ENCODE data around the gene ZDHHC6.
"Not testable (repeated sequence)": the region's sequence is repeated elsewhere in the genome, so short reads cannot be mapped to it uniquely, and the experiment has no call there.

The ZDHHC6 gene

GRCh38 chr10:112446055-112446854, 459 bp downstream of the ZDHHC6 start:
- in situ Hi-C loops (cut with HindIII; ENCODE audit: low sequenced_read_pairs): loop anchor here (25.0 kb wide), 1 partner anchor 309 kb away; no protein-coding TSS in a partner anchor

- in situ Hi-C loops (cut with HindIII; ENCODE audit: low sequenced_read_pairs): loop anchor here (25.0 kb wide), 1 partner anchor 305 kb away; no protein-coding TSS in a partner anchor
Observed at GRCh38 chr10:112442063-112442462, 4.7 kb downstream of the ZDHHC6 start.

GRCh38 chr10:112441520-112441919, 5.2 kb downstream of the ZDHHC6 start:
- in situ Hi-C loops (cut with HindIII; ENCODE audit: low sequenced_read_pairs): loop anchor here (25.0 kb wide), 1 partner anchor 304 kb away; no protein-coding TSS in a partner anchor

GRCh38 chr10:112438356-112438755, 8.4 kb downstream of the ZDHHC6 start:
- in situ Hi-C loops (cut with HindIII; ENCODE audit: low sequenced_read_pairs): loop anchor here (25.0 kb wide), 1 partner anchor 301 kb away; no protein-coding TSS in a partner anchor

- in situ Hi-C loops (cut with HindIII; ENCODE audit: low sequenced_read_pairs): loop anchor here (25.0 kb wide), 1 partner anchor 298 kb away; no protein-coding TSS in a partner anchor
Observed at GRCh38 chr10:112434988-112435619, 11.6 kb downstream of the ZDHHC6 start.

- in situ Hi-C loops (cut with HindIII; ENCODE audit: low sequenced_read_pairs): loop anchor here (25.0 kb wide), 1 partner anchor 296 kb away; no protein-coding TSS in a partner anchor
Observed at GRCh38 chr10:112433136-112433535, 13.6 kb downstream of the ZDHHC6 start.

GRCh38 chr10:112429654-112430230, 17.0 kb downstream of the ZDHHC6 start:
- in situ Hi-C loops (cut with HindIII; ENCODE audit: low sequenced_read_pairs): loop anchor here (25.0 kb wide), 1 partner anchor 292 kb away; no protein-coding TSS in a partner anchor

- in situ Hi-C loops (cut with HindIII; ENCODE audit: low sequenced_read_pairs): loop anchor here (25.0 kb wide), 1 partner anchor 292 kb away; no protein-coding TSS in a partner anchor
Observed at GRCh38 chr10:112429147-112429546, 17.6 kb downstream of the ZDHHC6 start.

- in situ Hi-C loops (cut with HindIII; ENCODE audit: low sequenced_read_pairs): loop anchor here (25.0 kb wide), 1 partner anchor 289 kb away; no protein-coding TSS in a partner anchor
Observed at GRCh38 chr10:112426111-112426510, 20.6 kb downstream of the ZDHHC6 start.

GRCh38 chr10:112424651-112425050, 22.1 kb downstream of the ZDHHC6 start:
- in situ Hi-C loops (cut with HindIII; ENCODE audit: low sequenced_read_pairs): loop anchor here (25.0 kb wide), 1 partner anchor 287 kb away; no protein-coding TSS in a partner anchor

GRCh38 chr10:112421731-112422130, 25.0 kb downstream of the ZDHHC6 start:
- in situ Hi-C loops (cut with HindIII; ENCODE audit: low sequenced_read_pairs): no loop called here

- in situ Hi-C loops (cut with HindIII; ENCODE audit: low sequenced_read_pairs): no loop called here
Observed at GRCh38 chr10:112412696-112413095, 34.0 kb downstream of the ZDHHC6 start.

- in situ Hi-C loops (cut with HindIII; ENCODE audit: low sequenced_read_pairs): no loop called here
Observed at GRCh38 chr10:112409755-112410154, 37.0 kb downstream of the ZDHHC6 start.

GRCh38 chr10:112409299-112409698, 37.4 kb downstream of the ZDHHC6 start:
- in situ Hi-C loops (cut with HindIII; ENCODE audit: low sequenced_read_pairs): no loop called here

- in situ Hi-C loops (cut with HindIII; ENCODE audit: low sequenced_read_pairs): no loop called here
Observed at GRCh38 chr10:112407696-112408095, 39.0 kb downstream of the ZDHHC6 start.

GRCh38 chr10:112406806-112407205, 39.9 kb downstream of the ZDHHC6 start:
- in situ Hi-C loops (cut with HindIII; ENCODE audit: low sequenced_read_pairs): not testable (repeated sequence)

- in situ Hi-C loops (cut with HindIII; ENCODE audit: low sequenced_read_pairs): no loop called here
Observed at GRCh38 chr10:112404617-112405016, 42.1 kb downstream of the ZDHHC6 start.

- in situ Hi-C loops (cut with HindIII; ENCODE audit: low sequenced_read_pairs): no loop called here
Observed at GRCh38 chr10:112402917-112403316, 43.8 kb downstream of the ZDHHC6 start.

GRCh38 chr10:112397592-112397991, 49.1 kb downstream of the ZDHHC6 start:
- in situ Hi-C loops (cut with HindIII; ENCODE audit: low sequenced_read_pairs): no loop called here

- in situ Hi-C loops (cut with HindIII; ENCODE audit: low sequenced_read_pairs): no loop called here
Observed at GRCh38 chr10:112395809-112396530, 50.7 kb downstream of the ZDHHC6 start.

Measured in DLD1 (cell line).